Measurements from ENCODE around the gene TPPP2. TPM values are rescaled to one million over a fixed set of nuclear protein-coding genes. Genes with fewer than 3 reads are reported as not detected.
"Not testable (repeated sequence)": the region's sequence is repeated elsewhere in the genome, so short reads cannot be mapped to it uniquely, and the experiment has no call there.

The TPPP2 gene
- total RNA-seq, 1 experiment from 2014 or later = not detected

DNA sequence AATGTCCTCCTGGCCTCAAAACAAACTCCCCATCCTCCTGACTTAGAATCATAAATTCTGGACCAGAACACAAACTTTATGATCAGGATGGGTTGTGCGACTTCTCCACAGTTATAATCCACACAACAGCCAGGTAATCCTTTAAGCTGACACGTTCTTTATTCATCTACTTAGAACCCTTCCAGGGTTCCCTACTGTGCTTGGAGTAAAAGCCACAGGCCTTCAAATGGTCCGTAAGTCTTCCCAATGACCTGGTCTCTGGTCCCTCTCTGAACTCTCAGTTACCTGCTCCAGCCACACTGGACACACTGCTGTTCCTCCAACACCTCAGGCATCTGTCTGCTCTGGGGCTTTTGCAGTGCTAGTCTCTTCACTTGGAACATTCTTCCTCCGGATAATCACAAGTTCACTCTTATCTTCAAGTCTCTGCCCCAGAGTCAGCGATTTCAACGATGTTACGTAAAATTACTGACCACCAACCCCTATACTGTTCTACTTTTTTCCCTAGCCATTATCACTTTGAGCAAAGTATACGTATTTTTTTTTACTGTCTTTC lies 10.4 kb downstream of the TPPP2 start:
- POLR2A ChIA-PET = interaction anchor here (0.8 to 3.0 kb wide), 9 partner anchors 13 to 182 kb away, joined by 3 to 40 read pairs (median 5); partner anchors contain the start of gene ARHGEF40
- Mint-ChIP-seq H3K4me3 (ENCODE audit: unreplicated experiment) (no peak overlapping the region), H3K36me3 (ENCODE audit: insufficient read depth, unreplicated experiment) (peaks cover 6% of the 10 kb centered on the region), H3K9me3 (ENCODE audit: unreplicated experiment) (no peaks in the 10 kb centered on the region), H3K4me1 (ENCODE audit: insufficient read depth, unreplicated experiment) (peaks cover 37% of the 10 kb centered on the region), H3K27me3 (ENCODE audit: insufficient read depth, unreplicated experiment) (no peaks in the 10 kb centered on the region), H3K27ac (ENCODE audit: low read depth, unreplicated experiment) (no peak overlapping the region)
- DNase-seq (ENCODE audit: unreplicated experiment) = no peak
- CTCF ChIA-PET = interaction anchor here (0.6 to 7.2 kb wide), 46 partner anchors 9 to 1263 kb away, joined by 3 to 391 read pairs (median 6); partner anchors contain the start of genes ARHGEF40, SLC39A2, TMEM253 and TPPP2
- TF ChIP-seq, protein P1, sequence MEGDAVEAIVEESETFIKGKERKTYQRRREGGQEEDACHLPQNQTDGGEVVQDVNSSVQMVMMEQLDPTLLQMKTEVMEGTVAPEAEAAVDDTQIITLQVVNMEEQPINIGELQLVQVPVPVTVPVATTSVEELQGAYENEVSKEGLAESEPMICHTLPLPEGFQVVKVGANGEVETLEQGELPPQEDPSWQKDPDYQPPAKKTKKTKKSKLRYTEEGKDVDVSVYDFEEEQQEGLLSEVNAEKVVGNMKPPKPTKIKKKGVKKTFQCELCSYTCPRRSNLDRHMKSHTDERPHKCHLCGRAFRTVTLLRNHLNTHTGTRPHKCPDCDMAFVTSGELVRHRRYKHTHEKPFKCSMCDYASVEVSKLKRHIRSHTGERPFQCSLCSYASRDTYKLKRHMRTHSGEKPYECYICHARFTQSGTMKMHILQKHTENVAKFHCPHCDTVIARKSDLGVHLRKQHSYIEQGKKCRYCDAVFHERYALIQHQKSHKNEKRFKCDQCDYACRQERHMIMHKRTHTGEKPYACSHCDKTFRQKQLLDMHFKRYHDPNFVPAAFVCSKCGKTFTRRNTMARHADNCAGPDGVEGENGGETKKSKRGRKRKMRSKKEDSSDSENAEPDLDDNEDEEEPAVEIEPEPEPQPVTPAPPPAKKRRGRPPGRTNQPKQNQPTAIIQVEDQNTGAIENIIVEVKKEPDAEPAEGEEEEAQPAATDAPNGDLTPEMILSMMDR (IDR thresholded peaks at IDR 0.05; ENCODE audit: unreplicated experiment) = no peak
- no TSS peak for BruUV-seq (replicated peaks)
- intact Hi-C loops (cut with micrococcal nuclease) = loop anchor here (1.0 to 2.0 kb wide), 4 partner anchors 26 to 343 kb away; no protein-coding TSS in a partner anchor

- BruUV-seq (replicated peaks); DNase-seq (ENCODE audit: unreplicated experiment); H3K4me3 Mint-ChIP-seq (ENCODE audit: unreplicated experiment); H3K9me3 Mint-ChIP-seq (ENCODE audit: unreplicated experiment); H3K27me3 Mint-ChIP-seq (ENCODE audit: insufficient read depth, unreplicated experiment); H3K36me3 Mint-ChIP-seq (ENCODE audit: insufficient read depth, unreplicated experiment): not testable (repeated sequence)
- ChIA-PET CTCF (interaction anchor here (0.6 to 7.2 kb wide), 40 partner anchors 10 to 871 kb away, joined by 3 to 391 read pairs (median 7); partner anchors contain the start of genes ARHGEF40, SLC39A2, TMEM253 and TPPP2), POLR2A (interaction anchor here (1.1 to 3.0 kb wide), 7 partner anchors 13 to 182 kb away, joined by 3 to 40 read pairs (median 6); no protein-coding TSS in a partner anchor)
- H3K27ac Mint-ChIP-seq (ENCODE audit: low read depth, unreplicated experiment) = peak overlapping the region; percentile 83
- intact Hi-C loops (cut with micrococcal nuclease) = loop anchor here (1.0 to 2.0 kb wide), 4 partner anchors 27 to 344 kb away; no protein-coding TSS in a partner anchor
- peaks cover 37% of the 10 kb centered on the region for H3K4me1 Mint-ChIP-seq (ENCODE audit: insufficient read depth, unreplicated experiment)
Observed at GRCh38 chr14:21040941-21041340, 10.9 kb downstream of the TPPP2 start.

DNA sequence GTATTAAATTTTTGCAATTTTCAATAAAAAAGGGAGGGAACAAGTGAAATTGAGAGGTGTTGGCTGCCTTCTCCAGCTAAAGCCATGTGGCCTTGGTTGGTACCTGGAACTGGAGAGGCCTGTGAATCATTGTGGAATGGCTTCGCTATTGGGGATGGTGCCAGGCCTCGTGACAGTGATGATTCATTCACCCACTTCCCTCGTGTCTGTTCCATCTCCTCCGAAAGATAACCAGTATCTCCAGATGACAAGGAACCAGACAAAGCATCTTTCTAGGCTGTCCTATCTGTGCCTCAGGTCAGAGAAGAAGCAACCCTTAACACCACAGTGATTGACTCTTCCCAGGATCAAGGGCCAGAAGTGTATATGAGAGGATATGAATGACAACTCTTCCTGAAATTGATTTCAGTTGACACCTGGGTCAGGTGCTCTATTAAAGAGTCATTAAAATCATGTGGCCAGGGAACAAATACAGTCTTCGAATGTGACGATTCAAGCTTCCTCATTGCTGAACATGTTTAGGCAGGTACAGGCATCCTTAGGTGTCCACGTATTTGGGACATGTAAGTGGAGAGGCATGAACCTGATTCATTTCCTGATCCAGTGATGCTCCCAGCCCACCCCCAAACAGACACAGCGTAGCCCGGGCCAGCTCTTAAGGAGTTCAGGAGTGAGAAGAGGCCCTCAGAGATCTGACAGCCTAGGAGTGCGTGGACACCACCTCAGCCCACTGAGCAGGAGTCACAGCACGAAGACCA lies 11.8 kb downstream of the TPPP2 start, which contains the start of gene RNASE7:
Gene RNASE7 (plus strand): TSS at position 687 of the 758 bp plus-strand sequence. CDS start 631 bp downstream, outside the sequence.
- peak within 1 kb of the TSS; percentile 83 for H3K27ac Mint-ChIP-seq (ENCODE audit: low read depth, unreplicated experiment)
- ChIA-PET POLR2A (interaction anchor here (0.8 to 3.0 kb wide), 10 partner anchors 21 to 580 kb away, joined by 3 to 40 read pairs (median 4); partner anchors contain the start of gene PIP4P1), CTCF (interaction anchor here (0.6 to 7.2 kb wide), 22 partner anchors 9 to 409 kb away, joined by 3 to 391 read pairs (median 20); partner anchors contain the start of genes ARHGEF40, SLC39A2 and TPPP2)
- peaks cover 37% of the 10 kb centered on the region for H3K4me1 Mint-ChIP-seq (ENCODE audit: insufficient read depth, unreplicated experiment)
- DNase-seq (ENCODE audit: unreplicated experiment) = peak; percentile 57
- H3K4me3 Mint-ChIP-seq (ENCODE audit: unreplicated experiment) = peak within 1 kb of the TSS; percentile 63
- no peaks in the 10 kb centered on the region for H3K27me3 Mint-ChIP-seq (ENCODE audit: insufficient read depth, unreplicated experiment)
- H3K36me3 Mint-ChIP-seq (ENCODE audit: insufficient read depth, unreplicated experiment) = peaks cover 6% of the 10 kb centered on the region
- H3K9me3 Mint-ChIP-seq (ENCODE audit: unreplicated experiment) = no peaks in the 10 kb centered on the region
- TSS peak; percentile 72 for BruUV-seq (replicated peaks)
- TF ChIP-seq, protein P1 (IDR thresholded peaks at IDR 0.05; ENCODE audit: unreplicated experiment) = no peak
- intact Hi-C loops (cut with micrococcal nuclease) = loop anchor here (2.0 kb wide), 1 partner anchor 71 kb away; no protein-coding TSS in a partner anchor

GRCh38 chr14:21042918-21043317 lies 12.9 kb downstream of the TPPP2 start:
- H3K27ac Mint-ChIP-seq (ENCODE audit: low read depth, unreplicated experiment) = peak overlapping the region; percentile 83
- POLR2A ChIA-PET = interaction anchor here (0.8 to 2.7 kb wide), 4 partner anchors 61 to 362 kb away, joined by 3 to 15 read pairs (median 4); no protein-coding TSS in a partner anchor
- no peaks in the 10 kb centered on the region for H3K9me3 Mint-ChIP-seq (ENCODE audit: unreplicated experiment)
- no peaks in the 10 kb centered on the region for H3K27me3 Mint-ChIP-seq (ENCODE audit: insufficient read depth, unreplicated experiment)
- intact Hi-C loops (cut with micrococcal nuclease) = no loop called here
- peak; percentile 17 for DNase-seq (ENCODE audit: unreplicated experiment)
- TF ChIP-seq, protein P1 (IDR thresholded peaks at IDR 0.05; ENCODE audit: unreplicated experiment) = no peak
- H3K4me3 Mint-ChIP-seq (ENCODE audit: unreplicated experiment) = peak overlapping the region; percentile 63
- CTCF ChIA-PET = interaction anchor here (0.7 to 7.2 kb wide), 8 partner anchors 26 to 410 kb away, joined by 3 to 391 read pairs (median 7); partner anchors contain the start of gene SLC39A2
- H3K4me1 Mint-ChIP-seq (ENCODE audit: insufficient read depth, unreplicated experiment) = peaks cover 37% of the 10 kb centered on the region
- peaks cover 6% of the 10 kb centered on the region for H3K36me3 Mint-ChIP-seq (ENCODE audit: insufficient read depth, unreplicated experiment)
- BruUV-seq (replicated peaks) = TSS peak; percentile 60

All from MCF 10A (cell line).